ENCODE data around the gene EIF6. TPM values are rescaled to one million over a fixed set of nuclear protein-coding genes. Genes with fewer than 3 reads are reported as not detected.
A peak's percentile ranks its signal among the peaks of the same experiment; 100 is the strongest.
"Not testable (repeated sequence)": the region's sequence is repeated elsewhere in the genome, so short reads cannot be mapped to it uniquely, and the experiment has no call there.

Gene EIF6
- total RNA-seq, 1 donor from 2014 or later = 78.8 TPM

- DNase-seq (peak; percentile 87), ATAC-seq (peak; percentile 85)
- H3K27ac ChIP-seq = peak overlapping the region; percentile 79
Measured at GRCh38 chr20:35263532-35264341, 20.8 kb downstream of the EIF6 start.

GRCh38 chr20:35262731-35263531 is 21.6 kb downstream of the EIF6 start:
- H3K9me3 ChIP-seq; intact Hi-C loops (cut with DNase I); DNase-seq; H3K27me3 ChIP-seq; H3K4me1 ChIP-seq: not testable (repeated sequence)
- H3K36me3 ChIP-seq = peaks cover 22% of the 10 kb centered on the region
- H3K4me3 ChIP-seq = peak overlapping the region; percentile 29
- peak overlapping the region; percentile 79 for H3K27ac ChIP-seq
- ATAC-seq = peak; percentile 81

More at GRCh38 chr20:35263532-35264341, 20.8 kb downstream of the EIF6 start:
- no peak for TF ChIP-seq CTCF (IDR thresholded peaks at IDR 0.05)
- Histone ChIP-seq H3K4me1 (no peaks in the 10 kb centered on the region), H3K36me3 (peaks cover 28% of the 10 kb centered on the region), H3K27me3 (no peaks in the 10 kb centered on the region), H3K9me3 (no peaks in the 10 kb centered on the region), H3K4me3 (peak overlapping the region; percentile 29)
- intact Hi-C loops (cut with DNase I) = no loop called here

GRCh38 chr20:35262321-35262720 is 22.3 kb downstream of the EIF6 start:
- Histone ChIP-seq H3K27ac (peak overlapping the region; percentile 30), H3K36me3 (peaks cover 16% of the 10 kb centered on the region)
- H3K4me1 ChIP-seq; DNase-seq; H3K27me3 ChIP-seq; H3K4me3 ChIP-seq; H3K9me3 ChIP-seq; intact Hi-C loops (cut with DNase I); ATAC-seq: not testable (repeated sequence)

- Histone ChIP-seq H3K27ac (no peak overlapping the region), H3K4me1 (no peaks in the 10 kb centered on the region), H3K27me3 (no peaks in the 10 kb centered on the region), H3K4me3 (no peak overlapping the region), H3K36me3 (no peaks in the 10 kb centered on the region), H3K9me3 (no peaks in the 10 kb centered on the region)
- intact Hi-C loops (cut with DNase I) = no loop called here
- DNase-seq (no peak), ATAC-seq (no peak)
- TF ChIP-seq CTCF (IDR thresholded peaks at IDR 0.05) = no peak
Measured at GRCh38 chr20:35260426-35260825, 24.1 kb downstream of the EIF6 start.

GRCh38 chr20:35257175-35257909 is 27.2 kb downstream of the EIF6 start:
- no peak for TF ChIP-seq CTCF (IDR thresholded peaks at IDR 0.05)
- Histone ChIP-seq H3K36me3 (no peaks in the 10 kb centered on the region), H3K4me1 (no peaks in the 10 kb centered on the region), H3K27me3 (no peaks in the 10 kb centered on the region), H3K4me3 (no peak overlapping the region), H3K27ac (no peak overlapping the region), H3K9me3 (no peaks in the 10 kb centered on the region)
- intact Hi-C loops (cut with DNase I) = no loop called here
- DNase-seq (no peak), ATAC-seq (no peak)

- ATAC-seq (no peak), DNase-seq (no peak)
Measured at GRCh38 chr20:35254448-35254999, 30.0 kb downstream of the EIF6 start.

More at GRCh38 chr20:35254448-35254999, 30.0 kb downstream of the EIF6 start:
- Histone ChIP-seq H3K4me3 (no peak overlapping the region), H3K4me1 (no peaks in the 10 kb centered on the region), H3K27ac (no peak overlapping the region), H3K9me3 (no peaks in the 10 kb centered on the region), H3K36me3 (no peaks in the 10 kb centered on the region), H3K27me3 (no peaks in the 10 kb centered on the region)
- intact Hi-C loops (cut with DNase I) = no loop called here
- no peak for TF ChIP-seq CTCF (IDR thresholded peaks at IDR 0.05)

All from upper lobe of right lung (tissue), 1 donor.